Measurements from ENCODE around the gene MSRB1.
"Not testable (repeated sequence)": the region's sequence is repeated elsewhere in the genome, so short reads cannot be mapped to it uniquely, and the experiment has no call there.

MSRB1 gene

GRCh38 chr16:1915732-1916639 lies 27.0 kb downstream of the MSRB1 start:
- no peak for DNase-seq

- no peak for DNase-seq
Observed at GRCh38 chr16:1914988-1915387, 28.0 kb downstream of the MSRB1 start.

GRCh38 chr16:1914084-1914608 lies 28.9 kb downstream of the MSRB1 start:
- no peak for DNase-seq

- no peak for DNase-seq
Observed at GRCh38 chr16:1913327-1914083, 29.5 kb downstream of the MSRB1 start.

GRCh38 chr16:1912215-1912543 lies 30.8 kb downstream of the MSRB1 start:
- DNase-seq, result no peak

- DNase-seq, result no peak
Observed at GRCh38 chr16:1911467-1912214, 31.4 kb downstream of the MSRB1 start.

GRCh38 chr16:1909561-1910231 lies 33.3 kb downstream of the MSRB1 start:
- DNase-seq, result no peak

- DNase-seq, result no peak
Observed at GRCh38 chr16:1908983-1909382, 34.0 kb downstream of the MSRB1 start.

- DNase-seq, result no peak
Observed at GRCh38 chr16:1908184-1908583, 34.8 kb downstream of the MSRB1 start.

- DNase-seq, result no peak
Observed at GRCh38 chr16:1907226-1907860, 35.7 kb downstream of the MSRB1 start.

GRCh38 chr16:1906846-1907165 lies 36.2 kb downstream of the MSRB1 start:
- no peak for DNase-seq

- DNase-seq, result no peak
Observed at GRCh38 chr16:1906055-1906845, 36.7 kb downstream of the MSRB1 start.

- no peak for DNase-seq
Observed at GRCh38 chr16:1903845-1904840, 38.9 kb downstream of the MSRB1 start.

GRCh38 chr16:1903220-1903574 lies 39.8 kb downstream of the MSRB1 start:
- DNase-seq, result no peak

GRCh38 chr16:1902547-1903219 lies 40.3 kb downstream of the MSRB1 start:
- no peak for DNase-seq

- DNase-seq, result no peak
Observed at GRCh38 chr16:1900452-1900774, 42.6 kb downstream of the MSRB1 start.

GRCh38 chr16:1899641-1900451 lies 43.2 kb downstream of the MSRB1 start:
- DNase-seq, result no peak

- DNase-seq, result not testable (repeated sequence)
Observed at GRCh38 chr16:1897692-1898091, 45.3 kb downstream of the MSRB1 start.
